Activated CD4-positive, alpha-beta T cell treated with anti-CD3 and anti-CD28 coated beads for 1 hour (primary cell): ENCODE results near the gene MAL.

Experiments
- DNase-seq: peaks from one replicate; pipeline ENCODE4 v3.0.0-alpha.2; 2020

The MAL gene

DNA sequence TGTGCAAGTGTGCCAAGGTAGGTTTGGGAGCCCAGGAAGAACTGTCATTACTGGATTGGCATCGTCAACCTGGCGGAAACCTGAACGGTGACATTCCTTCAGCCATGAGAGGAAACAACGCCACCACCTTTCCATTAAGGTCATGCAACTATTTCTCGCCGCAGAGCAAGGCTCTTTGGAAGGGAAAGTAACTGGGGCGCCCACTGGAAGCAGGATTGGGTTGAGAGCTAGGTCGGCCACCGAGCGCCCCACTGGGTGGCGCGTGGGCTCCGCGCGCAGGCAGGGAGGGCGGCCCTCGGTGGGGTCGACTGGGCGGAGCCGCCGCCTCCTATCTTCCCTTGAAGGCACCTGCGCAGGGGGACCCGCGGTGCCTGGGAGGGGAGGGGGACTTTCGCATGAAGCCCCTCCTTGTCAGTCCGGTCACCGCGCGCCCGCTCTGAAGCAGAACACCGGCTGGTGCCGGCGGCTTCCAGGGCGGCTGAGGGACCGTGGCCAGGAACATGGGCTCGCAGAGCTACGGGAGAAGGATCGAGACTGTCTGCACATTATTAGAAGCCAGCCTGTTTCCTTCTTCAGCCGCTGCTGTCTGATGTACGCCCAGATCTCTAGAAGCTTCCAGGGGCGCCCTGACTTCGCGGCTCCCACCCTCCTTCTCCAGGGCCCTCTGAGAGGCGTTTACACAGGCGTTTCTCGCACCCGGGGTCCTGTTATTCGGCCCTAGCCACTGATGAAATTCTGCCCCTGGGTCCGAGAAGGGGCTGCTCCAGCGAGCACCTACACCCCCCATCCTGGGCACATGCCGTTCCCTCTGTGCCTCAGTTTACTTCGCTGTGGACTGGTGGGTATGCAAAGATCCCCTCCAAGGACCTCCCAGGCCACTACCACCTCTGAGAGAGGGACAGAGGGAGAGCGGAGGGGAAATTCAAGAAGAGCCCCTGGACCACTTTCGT, 27.3 kb upstream of the MAL start:
- no peak for DNase-seq

DNA sequence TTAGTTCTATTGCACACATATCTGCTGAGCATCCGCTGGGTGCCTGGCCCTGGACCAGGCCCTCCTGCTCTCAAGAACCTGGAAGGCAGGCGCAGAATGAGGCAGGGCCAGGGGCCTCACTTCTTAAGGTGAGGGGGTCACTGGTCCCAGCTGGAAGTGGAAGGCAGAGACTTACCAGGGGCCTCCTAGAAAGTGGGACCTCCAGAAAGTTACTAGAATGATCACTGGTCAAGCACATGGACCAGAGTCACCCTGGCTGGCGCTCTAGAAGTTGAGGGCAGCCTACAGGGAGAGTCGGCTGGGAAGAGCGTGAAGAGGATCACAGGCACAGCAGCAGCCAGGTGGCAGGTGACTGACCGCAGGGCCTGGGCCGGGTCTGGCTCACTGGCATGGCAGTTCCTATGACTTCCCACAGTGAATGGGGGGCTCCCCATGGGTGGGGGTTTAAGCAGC, 26.1 kb upstream of the MAL start:
- no peak for DNase-seq

DNA sequence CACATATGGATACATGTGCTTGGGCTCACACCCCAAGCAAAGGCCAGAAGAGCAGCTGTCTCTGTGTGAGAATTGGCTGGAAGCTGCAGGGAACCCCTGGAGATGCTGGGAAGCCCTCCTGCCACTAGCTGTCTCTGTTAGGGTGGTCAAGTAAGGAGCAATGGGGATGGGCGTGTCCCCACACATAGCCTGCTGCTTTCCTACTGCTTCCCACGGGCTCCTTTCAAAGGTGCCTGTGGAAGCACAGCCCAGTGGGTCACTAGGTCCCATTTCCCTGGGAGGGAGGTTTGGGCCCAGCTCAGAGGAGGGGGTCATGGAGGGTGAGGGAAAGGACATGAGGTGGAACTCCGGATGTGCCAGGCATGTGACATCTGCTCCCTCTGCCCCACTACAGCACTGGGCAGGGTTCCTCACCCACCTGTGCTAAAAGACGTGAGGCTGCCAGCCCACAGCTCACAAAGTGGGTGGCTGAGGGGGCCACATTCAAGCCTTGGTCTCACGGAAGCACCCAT, 24.4 kb upstream of the MAL start:
- DNase-seq, result no peak

DNA sequence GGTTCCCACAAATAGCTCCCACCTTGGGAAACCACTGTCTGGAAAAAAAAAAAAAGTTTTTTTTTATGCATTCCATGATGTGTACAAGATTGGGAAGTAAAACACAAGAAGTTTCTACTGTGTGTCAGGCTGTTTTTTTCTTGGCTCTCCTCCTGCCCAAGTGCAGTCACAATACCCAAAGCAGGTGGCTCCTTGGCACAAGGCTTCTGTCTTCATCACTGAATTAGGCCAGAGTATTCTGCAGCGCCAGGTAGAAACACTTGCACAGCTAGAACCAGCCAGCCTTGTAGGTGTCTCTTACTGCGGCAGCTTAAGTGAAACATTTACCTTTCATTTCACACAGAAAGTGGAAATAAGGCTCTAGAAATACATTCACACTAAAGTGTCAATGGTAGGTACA, 23.8 kb upstream of the MAL start:
- DNase-seq, result no peak

DNA sequence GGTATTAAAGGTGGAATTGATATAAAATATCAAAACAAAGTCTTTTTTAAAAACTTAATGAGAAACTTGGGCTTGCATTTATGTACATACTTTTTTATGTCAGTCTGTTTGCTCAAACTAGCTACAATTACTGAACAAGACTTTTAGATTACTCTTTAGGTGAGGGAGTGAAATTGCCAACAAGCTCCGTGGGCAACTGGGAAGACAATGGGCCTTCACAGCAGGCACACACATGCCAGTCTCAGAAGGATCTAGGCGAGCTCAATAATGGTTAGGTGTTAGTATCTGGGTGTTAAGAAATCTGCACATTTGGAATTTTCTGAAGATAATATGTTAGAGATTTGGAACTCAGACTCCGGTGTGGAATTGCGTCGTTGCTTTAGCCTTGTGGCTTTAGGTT, 23.0 kb upstream of the MAL start:
- no peak for DNase-seq

DNA sequence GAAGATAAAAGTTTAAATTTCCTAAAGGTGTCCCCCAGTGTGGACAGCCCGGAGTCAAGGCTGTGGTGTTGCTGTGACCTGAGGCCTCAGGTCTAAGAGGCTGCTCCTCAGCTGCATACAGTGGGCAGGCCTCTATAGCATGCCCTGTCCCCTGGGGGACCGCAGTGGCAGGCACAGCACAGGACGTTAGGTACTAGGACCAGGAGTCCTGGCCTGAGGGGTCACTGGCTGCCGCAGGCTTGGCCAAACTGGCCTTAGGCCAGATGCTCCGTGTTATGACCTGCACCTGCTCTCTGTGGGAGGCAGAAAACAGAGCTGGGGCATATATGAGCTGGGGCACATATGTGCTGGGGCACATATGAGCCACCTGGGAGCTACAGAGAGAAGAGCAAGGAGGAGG, 21.2 kb upstream of the MAL start:
- DNase-seq, result no peak

DNA sequence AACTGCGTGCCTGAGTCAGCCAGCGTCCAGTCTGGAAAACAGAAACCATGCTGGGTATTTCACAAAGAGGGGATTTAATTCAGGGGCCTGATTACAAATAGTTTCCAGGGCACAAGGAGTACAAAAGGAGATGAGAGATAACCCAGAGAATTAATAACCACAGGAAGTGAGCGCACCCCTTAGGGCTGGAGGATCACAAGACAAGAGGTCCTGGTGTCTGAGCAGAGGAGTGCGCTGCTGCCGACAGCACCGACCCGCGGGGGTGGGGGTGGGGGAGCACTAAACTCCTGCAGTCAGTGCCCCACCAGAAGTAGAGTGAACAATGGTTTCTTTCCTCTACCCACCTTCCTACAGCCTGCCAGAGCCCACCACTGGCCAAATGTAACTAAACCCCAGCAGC, 20.8 kb upstream of the MAL start:
- no peak for DNase-seq

DNA sequence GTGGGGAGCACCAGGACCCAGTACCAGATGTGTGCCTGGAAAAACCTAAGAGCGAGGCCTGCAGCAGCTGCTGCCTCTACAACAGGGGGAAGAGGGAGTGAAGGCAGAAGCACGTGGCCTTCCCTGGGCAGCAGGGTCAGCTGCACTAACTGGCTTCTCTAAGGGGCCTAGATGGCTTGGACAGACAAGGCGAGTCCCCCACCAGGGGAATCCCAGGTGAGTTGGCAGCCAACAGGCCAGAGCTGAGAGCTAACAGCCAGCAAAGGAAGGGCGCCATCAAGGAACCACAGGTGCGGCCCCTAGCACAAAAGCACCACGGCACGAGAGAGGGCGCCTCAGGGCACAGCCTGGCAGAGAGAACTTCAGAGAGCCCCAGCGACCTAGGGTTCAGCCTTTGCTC, 19.8 kb upstream of the MAL start:
- DNase-seq, result no peak

DNA sequence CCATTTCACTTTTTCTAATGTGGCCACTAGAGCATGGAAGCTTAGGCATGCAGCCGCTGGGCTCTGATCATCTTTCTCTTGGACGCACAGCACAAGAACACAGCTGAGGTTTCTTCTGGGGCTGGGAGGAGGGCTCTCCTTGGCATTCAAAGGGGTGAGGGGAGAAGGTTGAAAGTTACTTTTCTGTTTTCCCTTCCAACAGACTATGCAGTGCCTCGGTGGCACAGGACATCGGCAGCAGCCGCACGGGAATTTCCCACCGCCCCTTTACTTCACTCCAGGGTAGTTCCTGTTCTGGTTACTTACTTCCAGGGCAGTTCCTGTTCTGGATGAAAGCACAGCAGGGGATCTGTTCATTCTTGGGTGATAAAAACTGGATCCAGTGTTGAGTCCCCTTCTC, 18.9 kb upstream of the MAL start:
- no peak for DNase-seq

DNA sequence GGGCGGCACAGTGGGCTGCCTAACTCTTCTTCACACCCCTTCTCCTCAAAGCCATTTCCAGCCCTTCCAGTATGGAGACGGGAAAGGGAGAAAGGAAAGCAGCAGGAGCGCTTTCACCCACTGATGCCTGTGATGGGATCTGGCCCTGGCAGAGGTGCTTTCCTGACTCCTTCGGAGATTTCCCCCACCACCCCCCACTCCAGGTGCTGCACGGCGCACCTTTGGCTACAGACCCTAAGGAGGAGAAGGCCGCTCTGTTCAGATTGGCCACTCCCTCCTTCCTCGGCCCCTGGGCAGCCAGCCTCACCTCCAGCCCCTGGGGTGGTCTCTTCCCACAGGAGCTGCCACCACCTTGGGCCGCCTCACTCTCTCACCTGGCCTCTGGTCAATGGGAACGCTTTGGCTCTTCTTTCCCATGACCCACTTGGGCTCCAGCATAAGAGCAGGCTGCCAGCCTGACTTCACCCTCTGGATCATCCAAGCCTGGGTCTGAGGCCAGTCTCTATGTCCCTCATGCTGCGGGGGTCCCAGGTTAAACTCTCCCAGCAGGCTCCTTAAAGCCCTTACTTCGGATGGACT, 18.4 kb upstream of the MAL start:
- no peak for DNase-seq

DNA sequence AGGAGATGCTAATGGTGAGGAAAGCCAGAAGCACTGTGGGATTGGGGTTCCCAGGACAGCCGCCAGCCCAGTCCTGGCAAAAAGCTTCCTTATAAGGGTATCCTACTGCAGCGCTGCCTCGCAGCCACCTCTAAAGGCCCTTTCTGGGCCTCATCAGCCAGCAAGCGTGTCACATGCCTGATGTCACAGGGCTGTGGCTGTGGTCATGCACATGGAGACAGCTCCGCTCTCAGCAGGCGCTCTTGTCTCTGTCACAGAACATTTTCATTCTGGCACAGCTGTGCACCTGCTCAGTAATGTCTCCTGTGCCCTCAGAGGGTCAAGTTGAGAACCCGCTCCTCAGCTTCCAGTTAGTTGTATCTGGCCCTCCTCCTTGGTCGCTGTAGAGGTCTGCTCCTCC, 17.7 kb upstream of the MAL start:
- no peak for DNase-seq

DNA sequence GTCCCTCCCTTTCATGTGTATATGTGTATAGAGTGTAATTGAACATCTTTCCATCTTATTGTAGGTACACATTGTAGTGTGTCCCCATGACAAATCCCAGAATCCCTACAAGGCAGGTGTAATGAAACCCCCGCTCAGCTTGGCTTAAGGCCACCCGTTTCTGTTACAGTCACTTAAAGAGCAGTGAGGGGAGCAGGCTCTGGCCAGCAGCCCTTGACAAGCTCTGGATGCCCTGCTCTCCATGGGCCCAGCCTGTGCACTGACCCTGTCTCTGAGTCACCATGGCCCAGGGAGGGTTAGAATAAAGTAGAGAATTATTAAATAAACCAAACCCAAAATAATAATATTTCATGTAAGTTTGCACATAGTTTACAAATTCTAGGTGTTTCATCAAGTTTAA, 17.2 kb upstream of the MAL start:
- no peak for DNase-seq

DNA sequence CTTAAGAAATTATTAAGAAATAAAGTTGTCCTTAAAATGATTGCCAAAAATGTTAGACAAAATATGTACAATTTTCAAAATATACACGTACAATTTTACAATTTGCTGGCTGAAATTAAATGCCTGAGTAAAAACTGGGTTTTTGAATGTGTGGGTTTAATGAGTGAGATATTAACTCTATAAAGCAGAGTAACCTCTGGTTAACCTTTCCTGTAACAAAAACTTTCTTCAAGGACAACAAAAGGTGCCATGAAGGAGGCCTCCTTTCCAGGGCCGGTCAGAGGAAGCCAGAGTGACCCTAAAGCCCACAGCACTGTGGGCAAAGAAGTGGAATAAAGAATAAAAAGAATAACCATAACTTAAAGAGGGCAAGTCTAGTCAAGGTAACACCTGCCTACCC, 16.5 kb upstream of the MAL start:
- no peak for DNase-seq

DNA sequence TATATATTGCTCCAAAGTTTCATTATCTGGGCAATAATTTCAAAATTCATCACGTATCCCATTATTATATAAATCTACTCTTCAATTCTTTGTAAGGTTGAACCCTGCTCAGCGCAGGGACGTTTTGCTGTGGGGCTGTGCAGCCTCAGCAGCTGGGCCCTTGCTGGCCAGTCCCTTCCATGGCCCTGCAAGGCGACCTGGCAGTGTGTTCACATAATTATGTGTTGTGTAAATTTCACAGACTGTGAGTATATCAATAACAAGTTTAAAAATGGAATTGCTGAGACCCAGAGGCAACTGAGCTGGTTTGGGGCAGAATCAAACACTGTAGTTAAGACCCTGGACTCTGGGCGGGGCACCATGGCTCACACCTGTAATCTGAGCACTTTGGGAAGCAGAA, 16.1 kb upstream of the MAL start:
- no peak for DNase-seq

DNA sequence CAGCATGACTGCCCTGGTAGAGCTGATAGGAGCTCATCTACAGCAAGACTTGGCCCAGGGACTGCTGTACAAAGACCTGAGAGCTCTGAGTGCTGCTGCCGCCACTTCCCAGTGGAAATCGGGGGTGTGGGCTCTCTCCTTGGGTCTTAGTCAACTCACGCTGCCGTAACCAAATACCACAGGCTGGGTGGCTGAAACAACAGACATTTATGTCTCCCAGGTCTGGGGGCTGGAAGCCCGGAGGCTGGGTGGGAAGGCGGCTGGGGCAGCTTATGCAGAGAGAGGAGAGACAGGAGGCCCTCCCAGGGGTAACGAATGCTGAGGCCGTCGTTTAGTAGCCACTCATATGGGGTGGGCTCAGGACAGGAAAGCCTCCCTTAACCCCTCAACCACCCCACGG, 15.4 kb upstream of the MAL start:
- no peak for DNase-seq

DNA sequence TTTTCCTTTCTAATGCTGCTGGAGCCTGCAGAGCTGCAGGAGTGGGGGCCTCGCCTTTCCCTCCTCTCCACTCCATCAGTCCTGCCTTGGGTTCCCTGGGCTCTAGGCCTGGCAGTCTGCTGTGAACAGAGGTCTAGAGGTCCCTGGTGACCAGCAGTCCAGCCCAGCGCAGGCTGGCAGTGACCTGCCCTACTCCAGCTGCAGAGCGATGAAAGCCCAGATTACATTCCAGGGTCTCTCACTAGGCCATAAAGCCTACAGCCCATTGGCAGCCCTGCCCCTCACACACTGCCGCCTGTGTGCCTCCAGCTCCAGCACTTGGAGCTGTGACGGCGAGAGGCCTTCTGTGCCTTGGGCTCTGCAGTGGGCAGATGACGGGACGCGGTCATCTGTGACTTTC, 14.8 kb upstream of the MAL start:
- DNase-seq, result no peak

DNA sequence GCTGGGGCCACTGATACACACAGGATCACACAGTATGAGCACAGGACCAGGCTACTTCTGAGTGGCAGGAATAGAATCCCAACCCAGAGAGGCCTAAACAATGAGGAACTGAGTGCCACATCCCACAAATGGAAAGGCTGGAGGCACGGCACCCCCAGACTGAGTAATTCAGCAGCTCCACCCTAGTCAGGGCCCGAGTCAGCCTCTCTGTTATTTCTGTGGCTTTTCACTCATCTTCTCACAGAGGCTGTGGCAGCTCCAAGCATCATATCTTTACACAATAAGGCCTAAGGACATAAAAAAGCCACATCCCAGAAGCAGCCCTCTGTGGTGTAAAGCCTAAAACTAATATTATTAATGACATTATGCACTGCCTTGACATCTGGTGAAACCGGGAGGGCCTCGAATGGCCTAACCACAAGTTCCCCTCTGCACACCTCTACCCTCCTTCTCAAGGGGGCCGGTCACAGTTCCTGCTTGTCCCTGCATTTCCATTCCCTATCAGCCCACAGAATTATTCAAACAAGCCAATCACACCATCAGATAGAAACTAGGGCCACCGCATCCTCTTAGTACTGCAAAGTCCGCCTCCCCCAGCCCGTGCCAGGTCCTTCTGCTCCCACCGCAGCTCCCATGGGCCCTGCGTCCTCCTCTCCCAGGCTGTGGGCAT, 12.5 kb upstream of the MAL start:
- no peak for DNase-seq

DNA sequence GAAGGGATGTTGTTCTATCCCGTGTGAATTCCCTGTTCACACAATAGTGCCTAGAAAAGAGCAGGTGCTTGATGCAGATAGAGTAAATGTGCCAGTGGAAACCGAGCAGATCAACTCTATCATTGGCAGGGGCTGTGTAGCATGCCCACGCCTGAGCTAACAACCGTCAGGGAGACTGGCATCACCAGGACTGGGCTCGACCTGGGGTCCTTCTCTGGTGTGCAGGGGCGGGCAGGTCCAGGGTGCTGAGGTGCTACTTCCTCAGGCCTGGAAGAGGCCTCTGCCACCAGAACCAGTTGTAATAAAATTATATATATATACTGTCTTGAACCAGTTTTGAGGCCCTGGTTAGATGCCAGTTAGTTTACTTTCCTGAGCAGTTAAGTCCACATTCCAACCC, 11.8 kb upstream of the MAL start:
- no peak for DNase-seq

DNA sequence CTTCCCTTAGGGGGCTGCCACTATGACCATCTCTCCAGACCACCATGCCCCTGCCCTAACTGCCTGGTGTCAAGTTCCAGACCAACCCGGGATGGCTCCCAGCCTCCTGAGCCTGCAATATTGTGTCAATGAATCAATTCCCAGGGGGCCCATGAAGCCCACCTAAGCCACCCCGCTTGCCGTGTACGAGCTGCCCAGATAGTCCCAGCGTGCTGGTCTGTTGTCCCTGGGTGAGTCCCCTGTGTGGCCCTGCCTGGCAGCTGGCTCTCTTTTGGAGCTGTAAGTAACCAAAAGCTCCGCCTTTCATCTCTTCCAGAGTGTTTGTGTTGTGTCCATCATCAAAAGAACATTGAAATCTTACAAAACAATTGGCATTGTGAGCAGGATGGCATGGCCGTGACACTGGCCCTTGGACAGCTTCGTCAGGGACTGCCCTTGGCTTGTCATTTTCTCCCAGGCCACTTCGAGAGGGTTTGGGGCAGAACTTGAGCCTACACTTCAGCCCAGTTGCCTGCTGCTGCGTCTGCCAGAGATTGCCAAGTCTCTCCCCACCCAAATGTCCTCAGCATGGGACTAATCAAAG, 11.3 kb upstream of the MAL start:
- no peak for DNase-seq

DNA sequence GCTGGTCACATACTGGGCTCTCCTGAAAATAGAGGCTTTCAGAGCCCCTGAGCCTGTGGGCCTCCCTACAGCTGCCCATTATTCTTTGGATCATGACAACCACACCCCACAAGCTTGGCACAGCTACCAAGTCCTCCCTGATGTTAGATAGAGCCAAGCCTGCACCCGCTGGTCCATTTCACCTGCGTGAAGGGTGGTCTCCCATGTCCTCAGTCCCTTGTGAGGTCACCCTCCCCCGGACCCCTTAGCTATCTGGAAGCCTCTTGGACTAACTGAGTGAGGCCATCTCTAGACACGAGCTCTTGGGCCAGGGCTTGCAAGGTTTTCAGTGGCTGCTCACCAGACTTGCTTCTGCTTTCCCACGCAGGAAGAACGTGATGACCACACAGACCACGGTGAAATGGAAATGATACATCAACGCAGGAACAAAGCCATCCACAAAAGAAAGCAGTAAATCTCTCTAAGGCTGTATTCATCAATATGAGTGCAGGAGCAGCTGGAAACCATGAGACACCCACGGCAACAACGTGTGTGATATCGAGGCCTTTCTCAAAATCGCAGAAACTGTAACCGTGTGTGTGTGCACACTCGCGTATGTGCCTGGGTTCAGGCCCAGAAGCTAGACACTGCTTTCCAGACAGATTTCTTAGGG, 10.1 kb upstream of the MAL start:
- DNase-seq, result no peak

DNA sequence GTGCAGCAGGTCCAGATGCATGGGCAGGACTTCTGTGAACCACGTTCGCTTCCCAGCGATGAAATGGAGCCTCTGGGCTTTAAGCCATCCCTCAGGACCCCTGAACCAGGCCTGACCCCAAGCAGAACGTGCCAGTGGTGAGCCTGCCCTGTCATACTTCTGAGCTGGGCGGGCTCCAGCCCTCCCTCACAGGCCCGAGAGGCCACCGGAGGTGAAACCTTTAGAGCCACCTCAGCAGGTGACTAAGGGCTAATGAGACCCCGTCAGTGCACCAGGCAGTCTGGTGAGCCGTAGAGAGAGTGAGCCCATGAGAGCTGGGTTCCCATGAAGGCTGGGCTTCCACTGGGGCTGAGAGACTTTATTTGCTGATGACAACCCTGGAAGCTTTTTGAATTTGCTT, 8.9 kb upstream of the MAL start:
- DNase-seq, result no peak

DNA sequence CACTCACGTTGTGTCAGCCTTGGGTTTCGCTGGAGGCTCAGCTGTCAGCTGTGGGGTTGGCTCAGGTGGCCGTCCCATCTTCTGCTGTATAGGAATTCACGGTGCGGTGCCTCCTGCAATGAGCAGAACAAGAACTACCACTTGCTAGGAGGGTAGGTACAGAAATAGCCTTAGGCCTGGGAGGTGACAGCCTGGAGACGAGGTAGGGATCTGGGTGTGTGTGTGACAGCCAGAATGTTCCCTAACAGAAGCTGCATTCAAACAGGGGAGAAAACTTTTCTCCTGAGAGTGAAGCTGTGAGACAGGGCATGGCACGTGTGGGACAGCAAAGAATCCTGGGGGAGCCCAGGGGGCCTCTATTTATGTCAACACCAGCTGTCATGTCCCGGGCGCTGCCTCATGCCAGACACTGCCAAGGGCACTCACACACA, 8.4 kb upstream of the MAL start:
- DNase-seq, result no peak

DNA sequence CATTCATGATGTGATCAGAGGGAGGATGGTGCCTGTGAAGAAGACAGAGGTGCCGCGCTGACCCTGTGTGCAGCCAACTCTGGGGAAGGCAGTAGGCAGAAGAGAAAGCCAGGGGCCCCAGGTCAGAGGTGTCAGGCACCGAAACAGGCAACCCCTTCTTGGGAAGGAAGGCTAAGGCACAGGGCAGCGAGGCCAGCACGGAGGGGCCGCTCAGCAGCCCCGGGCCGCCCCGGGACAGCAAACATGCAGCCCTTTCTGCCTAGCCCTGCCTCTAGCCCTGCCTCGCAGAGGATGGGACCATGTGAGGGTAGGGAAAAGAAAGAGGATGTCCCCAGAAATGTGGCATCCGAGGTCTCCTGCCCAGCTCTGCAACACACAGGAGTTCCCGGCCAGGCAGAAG, 7.7 kb upstream of the MAL start:
- DNase-seq, result no peak
